Esophagus squamous epithelium (tissue), 5 donors: ENCODE measurements around the gene RAB27A. TPM values are rescaled to one million over a fixed set of nuclear protein-coding genes. Genes with fewer than 3 reads are reported as not detected.
A peak's percentile ranks its signal among the peaks of the same experiment; 100 is the strongest.

Source experiments
- DNase-seq: peaks from one replicate; lab custom pipeline; 2025; lab: John Stamatoyannopoulos, UW
- H3K27ac ChIP-seq, 4 donors: fragments of 200-600 bp; sonication (generic); one replicate each; pipeline ENCODE4 v1.5.1; 2016 to 2019; ENCODE audit warnings: mild to moderate bottlenecking in 1 of 4
- H3K27me3 ChIP-seq, 4 donors: fragments of 200-600 bp; sonication (generic); 1 replicate in 3 of 4; 2 replicates in 1 of 4; pipeline versions ENCODE4 v1.5.1 to v1.6.0; 2017 to 2021; ENCODE audit warnings: antibody characterized with exemption in 1 of 4
- H3K36me3 ChIP-seq, 3 donors: fragments of 200-600 bp; sonication (generic); one replicate each; pipeline ENCODE4 v1.5.1; 2016 to 2019
- H3K4me1 ChIP-seq, 3 donors: fragments of 200-600 bp; sonication (generic); one replicate each; pipeline ENCODE4 v1.5.1; 2017 to 2019
- H3K4me3 ChIP-seq, 4 donors: fragments of 200-600 bp; sonication (generic); 1 replicate in 3 of 4; 2 replicates in 1 of 4; pipeline ENCODE4 v1.5.1; 2016 to 2019; ENCODE audit warnings: mild to moderate bottlenecking in 2 of 4, moderate library complexity in 1 of 4
- H3K9me3 ChIP-seq, 3 donors: fragments of 200-600 bp; sonication (generic); one replicate each; pipeline ENCODE4 v1.5.1; 2016 to 2019
- POLR2A ChIP-seq, 4 donors: fragments of 450-650 bp; IDR thresholded peaks; one replicate each; pipeline ENCODE4 v1.6.1; 2017; ENCODE audit warnings: antibody characterized with exemption in 4 of 4, mild to moderate bottlenecking in 4 of 4, moderate library complexity in 3 of 4
- WGBS, 2 donors: methylation state at CpG; one replicate each; pipeline ENCODE4 v1.1.5; 2018; 5-methylcytosine and 5-hydroxymethylcytosine counted together
- intact Hi-C: fragments of 100-400 bp; cut with DNase I; formaldehyde crosslinking; loops from one replicate; pipeline ENCODE4 v1.15.0; 2022
- total RNA-seq, 4 donors: library from RNA; depleted of rRNA; stranded (reverse); fragments of >200 nt; gene quantifications; one replicate each; pipeline ENCODE4 v1.1.0, GENCODE V29; 2016
- TF ChIP-seq, protein P1 (sequence below), 6 experiments: fragments of 450-650 bp in 4 of 6; fragments of 200-600 bp in 2 of 6; sonication (generic) in 2 of 6; IDR thresholded peaks; one replicate each; pipeline ENCODE4 v1.5.1; 2016 to 2019; ENCODE audit warnings: antibody characterized with exemption in 6 of 6, mild to moderate bottlenecking in 4 of 6, moderate library complexity in 4 of 6
- donor health status: DM: yes; HTN: yes; CAD: no.

RAB27A gene
- total RNA-seq, 4 donors from 2014 or later = 8.7 to 16.2 (median 11.7) TPM

DNA sequence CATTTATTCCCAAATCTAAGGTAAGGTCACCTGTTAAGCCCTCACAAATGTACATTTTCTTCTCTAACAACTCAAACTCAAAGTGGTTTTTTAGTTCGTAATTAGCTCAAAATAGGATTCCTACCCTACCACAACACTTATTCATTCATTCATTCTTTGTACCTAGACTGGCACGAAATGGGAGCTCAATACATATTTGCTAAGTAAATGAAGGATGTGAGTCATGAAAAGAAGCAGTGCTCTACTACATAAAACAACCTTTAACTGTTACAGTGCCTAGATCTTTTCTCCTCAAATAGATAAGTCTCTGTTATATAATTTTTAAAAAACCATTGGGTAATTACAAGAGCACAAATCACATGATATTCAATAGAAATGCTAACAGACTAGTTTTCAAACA, 105.9 kb downstream of the RAB27A start:
- peaks cover 0 to 97% (median 17%) of the 10 kb centered on the region in 3 donors for H3K36me3 ChIP-seq
- no peak for TF ChIP-seq POLR2A (IDR thresholded peaks at IDR 0.05)
- TF ChIP-seq, protein P1, sequence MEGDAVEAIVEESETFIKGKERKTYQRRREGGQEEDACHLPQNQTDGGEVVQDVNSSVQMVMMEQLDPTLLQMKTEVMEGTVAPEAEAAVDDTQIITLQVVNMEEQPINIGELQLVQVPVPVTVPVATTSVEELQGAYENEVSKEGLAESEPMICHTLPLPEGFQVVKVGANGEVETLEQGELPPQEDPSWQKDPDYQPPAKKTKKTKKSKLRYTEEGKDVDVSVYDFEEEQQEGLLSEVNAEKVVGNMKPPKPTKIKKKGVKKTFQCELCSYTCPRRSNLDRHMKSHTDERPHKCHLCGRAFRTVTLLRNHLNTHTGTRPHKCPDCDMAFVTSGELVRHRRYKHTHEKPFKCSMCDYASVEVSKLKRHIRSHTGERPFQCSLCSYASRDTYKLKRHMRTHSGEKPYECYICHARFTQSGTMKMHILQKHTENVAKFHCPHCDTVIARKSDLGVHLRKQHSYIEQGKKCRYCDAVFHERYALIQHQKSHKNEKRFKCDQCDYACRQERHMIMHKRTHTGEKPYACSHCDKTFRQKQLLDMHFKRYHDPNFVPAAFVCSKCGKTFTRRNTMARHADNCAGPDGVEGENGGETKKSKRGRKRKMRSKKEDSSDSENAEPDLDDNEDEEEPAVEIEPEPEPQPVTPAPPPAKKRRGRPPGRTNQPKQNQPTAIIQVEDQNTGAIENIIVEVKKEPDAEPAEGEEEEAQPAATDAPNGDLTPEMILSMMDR (IDR thresholded peaks at IDR 0.05) = no peak
- H3K27ac ChIP-seq = no peak overlapping the region
- H3K9me3 ChIP-seq = no peaks in the 10 kb centered on the region
- 61 to 77% methylated on average over 2 of the region's 2 CpGs for WGBS, 2 donors
- intact Hi-C loops = no loop called here
- H3K27me3 ChIP-seq = no peaks in the 10 kb centered on the region
- no peak overlapping the region for H3K4me3 ChIP-seq
- no peak for DNase-seq
- H3K4me1 ChIP-seq = no peaks in the 10 kb centered on the region

DNA sequence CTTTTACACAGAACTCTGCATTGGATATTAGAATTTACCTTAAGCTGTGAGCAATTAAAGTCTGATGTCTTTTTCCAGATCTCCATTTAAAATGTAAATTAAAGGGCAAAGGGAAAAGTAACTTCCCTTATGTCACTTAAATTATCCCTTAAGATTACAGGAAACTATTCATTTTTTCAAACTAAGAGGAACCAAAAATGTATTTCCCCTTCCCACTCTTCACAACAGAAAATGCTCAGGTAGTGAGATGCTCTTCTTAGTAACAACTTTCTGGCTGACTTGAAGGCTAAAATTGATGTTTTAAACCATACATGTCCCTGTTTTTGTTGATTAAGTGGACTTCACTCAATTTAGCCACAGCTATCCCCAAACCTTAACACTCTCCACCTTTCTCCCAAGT, 110.5 kb downstream of the RAB27A start:
- Histone ChIP-seq H3K36me3 (peaks cover 0 to 62% (median 17%) of the 10 kb centered on the region in 3 donors), H3K9me3 (no peaks in the 10 kb centered on the region), H3K4me3 (no peak overlapping the region), H3K27ac (no peak overlapping the region), H3K27me3 (no peaks in the 10 kb centered on the region), H3K4me1 (no peaks in the 10 kb centered on the region)
- TF ChIP-seq, protein P1 (IDR thresholded peaks at IDR 0.05) = no peak
- no peak for TF ChIP-seq POLR2A (IDR thresholded peaks at IDR 0.05)
- DNase-seq = no peak
- intact Hi-C loops = no loop called here

DNA sequence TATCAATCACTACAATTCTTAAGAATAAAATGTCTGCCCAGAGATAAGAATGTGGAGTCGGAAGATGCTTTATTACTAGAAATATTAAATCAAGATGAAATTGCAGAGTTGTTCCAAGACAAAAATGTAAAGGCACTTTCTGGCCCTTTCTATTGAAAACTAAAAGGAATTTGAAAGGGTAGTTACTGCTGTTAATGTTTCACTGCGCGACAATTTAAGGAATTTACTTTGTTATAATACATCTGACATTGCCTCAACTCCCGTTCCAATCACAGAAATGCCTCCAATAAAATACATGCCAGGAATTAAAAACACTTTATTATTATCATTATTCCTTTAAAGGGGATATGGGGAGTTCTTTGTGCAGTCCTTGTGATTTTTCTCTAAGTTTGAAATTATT, 119.3 kb downstream of the RAB27A start:
- no peaks in the 10 kb centered on the region for H3K9me3 ChIP-seq
- no peak overlapping the region for H3K4me3 ChIP-seq
- H3K27me3 ChIP-seq = no peaks in the 10 kb centered on the region
- no peak for DNase-seq
- H3K4me1 ChIP-seq = no peaks in the 10 kb centered on the region
- no peak for TF ChIP-seq POLR2A (IDR thresholded peaks at IDR 0.05)
- TF ChIP-seq, protein P1 (IDR thresholded peaks at IDR 0.05) = no peak
- H3K36me3 ChIP-seq = no peaks in the 10 kb centered on the region
- intact Hi-C loops = no loop called here
- no peak overlapping the region for H3K27ac ChIP-seq
- WGBS, 2 donors = 72 to 80% methylated on average over 4 of the region's 4 CpGs

DNA sequence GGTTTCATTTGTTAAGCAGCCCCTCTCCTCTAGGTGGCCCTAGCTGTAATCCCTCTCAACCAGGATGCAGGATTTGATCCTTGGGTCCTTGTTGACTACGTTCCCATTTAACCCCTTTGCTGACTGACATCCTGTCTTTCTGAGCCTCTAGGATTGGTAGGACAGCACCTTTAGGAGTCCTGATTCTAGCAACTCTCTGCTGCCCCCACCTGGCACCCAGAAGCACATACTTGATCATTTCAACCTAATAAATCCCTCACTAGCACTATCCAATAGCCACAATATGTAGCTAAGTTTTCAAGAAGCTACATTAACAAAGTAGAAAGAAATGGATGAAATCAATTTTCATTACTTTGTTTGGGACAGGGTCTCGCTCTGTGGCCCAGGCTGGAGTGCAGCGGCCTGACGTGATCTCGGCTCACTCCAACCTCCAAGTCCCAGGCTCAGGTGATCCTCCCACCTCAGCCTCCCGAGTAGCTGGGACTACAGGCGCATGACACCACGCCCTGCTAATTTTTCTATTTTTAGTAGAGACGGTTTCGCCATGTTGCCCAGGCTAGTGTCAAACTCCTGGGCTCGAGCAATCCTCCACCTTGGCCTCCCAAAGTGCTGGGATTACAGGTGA, 121.2 kb downstream of the RAB27A start:
- no peaks in the 10 kb centered on the region for H3K4me1 ChIP-seq
- no peak overlapping the region for H3K27ac ChIP-seq
- H3K36me3 ChIP-seq = no peaks in the 10 kb centered on the region
- intact Hi-C loops = no loop called here
- H3K9me3 ChIP-seq = no peaks in the 10 kb centered on the region
- no peak overlapping the region for H3K4me3 ChIP-seq
- WGBS, 2 donors = 68 to 69% methylated on average over 11 of the region's 11 CpGs
- H3K27me3 ChIP-seq = no peaks in the 10 kb centered on the region
- DNase-seq = no peak
- TF ChIP-seq POLR2A (IDR thresholded peaks at IDR 0.05) = no peak
- TF ChIP-seq, protein P1 (IDR thresholded peaks at IDR 0.05) = peak; percentile 31 to 66 (median 50)

DNA sequence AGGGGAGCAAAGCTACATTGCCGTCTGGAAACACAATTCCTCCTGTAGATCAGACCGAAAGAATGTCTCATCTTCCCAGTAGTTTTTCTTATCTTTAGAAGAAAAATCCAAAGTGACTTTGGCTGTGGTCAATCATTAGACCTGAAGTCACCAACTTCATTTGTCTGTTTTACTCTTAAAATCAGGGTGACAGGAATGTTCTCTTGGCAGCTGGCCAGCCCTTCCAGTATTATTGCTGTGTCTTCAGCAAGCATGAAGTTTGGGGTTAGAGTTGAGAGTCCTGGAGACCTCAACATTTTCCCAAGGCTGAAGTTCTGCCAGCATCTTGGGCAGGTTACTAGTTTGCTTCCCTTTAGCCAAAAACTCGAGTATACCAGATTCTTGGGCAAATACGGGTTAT, 125.3 kb downstream of the RAB27A start:
- Histone ChIP-seq H3K9me3 (no peaks in the 10 kb centered on the region), H3K4me3 (no peak overlapping the region), H3K27ac (no peak overlapping the region), H3K27me3 (no peaks in the 10 kb centered on the region), H3K4me1 (no peaks in the 10 kb centered on the region), H3K36me3 (no peaks in the 10 kb centered on the region)
- TF ChIP-seq POLR2A (IDR thresholded peaks at IDR 0.05) = no peak
- TF ChIP-seq, protein P1 (IDR thresholded peaks at IDR 0.05) = no peak
- WGBS, 2 donors = 75 to 96% methylated on average over 2 to 4 of the region's 4 CpGs
- intact Hi-C loops = no loop called here
- DNase-seq = no peak

Other genes with a start within 250 kb of the RAB27A start
- gene RSL24D1, start 92.9 kb downstream of the RAB27A start, total RNA-seq = 10 to 100 TPM; 23.1 to 78.0 (median 55.7) TPM
- 10 to 100 TPM in 2 of 4 donors, 1 to 10 TPM in 2; 2.6 to 13.5 (median 9.9) TPM for gene PIGBOS1, start 29.3 kb upstream of the RAB27A start, total RNA-seq
- 10 to 100 TPM in 3 of 4 donors, 1 to 10 TPM in 1; 5.9 to 16.5 (median 13.0) TPM for gene PIGB, start 29.4 kb upstream of the RAB27A start, total RNA-seq
- gene CCPG1, start 118.5 kb upstream of the RAB27A start, total RNA-seq = 10 to 100 TPM in 2 of 4 donors, 1 to 10 TPM in 2; 6.9 to 24.2 (median 15.4) TPM
- 1 to 10 TPM in 1 of 4 donors, not detected in 3; 3.2 TPM for gene PIERCE2, start 118.7 kb upstream of the RAB27A start, total RNA-seq
- gene DNAAF4, start 218.4 kb upstream of the RAB27A start, total RNA-seq = 1 to 10 TPM in 1 of 4 donors, under 1 TPM in 1, not detected in 2; 0.21 to 1.7 TPM